ENCODE measurements around the gene TADA2B.

Gene TADA2B

GRCh38 chr4:7017446-7018048, 25.6 kb upstream of the TADA2B start:
- peak in 12 of 51 donors; percentile 5 to 57 (median 30) for DNase-seq

- DNase-seq = no peak
Observed at GRCh38 chr4:7018281-7018680, 24.9 kb upstream of the TADA2B start.

- DNase-seq = no peak
Observed at GRCh38 chr4:7019367-7019766, 23.8 kb upstream of the TADA2B start.

- no peak for DNase-seq
Observed at GRCh38 chr4:7020290-7020689, 22.9 kb upstream of the TADA2B start.

GRCh38 chr4:7020856-7021255, 22.3 kb upstream of the TADA2B start:
- no peak for DNase-seq

- no peak for DNase-seq
Observed at GRCh38 chr4:7021355-7021754, 21.8 kb upstream of the TADA2B start.

GRCh38 chr4:7021930-7022664, 21.1 kb upstream of the TADA2B start:
- no peak for DNase-seq

GRCh38 chr4:7023486-7023885, 19.7 kb upstream of the TADA2B start:
- DNase-seq = no peak

- no peak for DNase-seq
Observed at GRCh38 chr4:7023901-7024300, 19.3 kb upstream of the TADA2B start.

GRCh38 chr4:7024336-7024890, 18.8 kb upstream of the TADA2B start:
- DNase-seq = no peak

- no peak for DNase-seq
Observed at GRCh38 chr4:7025040-7025602, 18.1 kb upstream of the TADA2B start.

GRCh38 chr4:7026107-7026506, 17.1 kb upstream of the TADA2B start:
- peak in 1 of 51 donors; percentile 36 for DNase-seq

GRCh38 chr4:7027284-7027683, 15.9 kb upstream of the TADA2B start:
- no peak for DNase-seq

GRCh38 chr4:7027913-7028312, 15.3 kb upstream of the TADA2B start:
- DNase-seq = no peak

GRCh38 chr4:7029212-7029611, 14.0 kb upstream of the TADA2B start:
- peak in 2 of 51 donors; percentile 29 to 42 for DNase-seq

- no peak for DNase-seq
Observed at GRCh38 chr4:7029921-7030320, 13.3 kb upstream of the TADA2B start.

GRCh38 chr4:7030856-7031255, 12.3 kb upstream of the TADA2B start:
- DNase-seq = no peak

- no peak for DNase-seq
Observed at GRCh38 chr4:7031558-7032449, 11.4 kb upstream of the TADA2B start.

GRCh38 chr4:7032596-7032995, 10.6 kb upstream of the TADA2B start:
- DNase-seq = no peak

GRCh38 chr4:7034262-7035081, 8.7 kb upstream of the TADA2B start:
- DNase-seq = peak in 8 of 51 donors; percentile 23 to 52 (median 32)

- no peak for DNase-seq
Observed at GRCh38 chr4:7037425-7037824, 5.7 kb upstream of the TADA2B start.
